ENCODE data around the gene ERFE.

ERFE gene

GRCh38 chr2:238155761-238156694 is 2.7 kb upstream of the ERFE start:
- Histone ChIP-seq H3K4me2 (ENCODE audit: low read length) (no peak overlapping the region), H2AFZ (ENCODE audit: low read depth, low read length) (no peak overlapping the region), H3K4me1 (ENCODE audit: low read length) (peaks cover 14% of the 10 kb centered on the region), H3K4me3 (ENCODE audit: low read length) (no peak overlapping the region), H3K36me3 (replicated peaks; ENCODE audit: low read depth, low read length) (no peaks in the 10 kb centered on the region), H4K20me1 (ENCODE audit: insufficient read depth, low read length) (no peaks in the 10 kb centered on the region), H3K9ac (ENCODE audit: low read length) (no peak overlapping the region), H3K9me3 (ENCODE audit: insufficient read depth, low read length) (no peaks in the 10 kb centered on the region), H3K27ac (ENCODE audit: low read length) (no peak overlapping the region), H3K27me3 (ENCODE audit: low read depth, low read length) (no peaks in the 10 kb centered on the region), H3K79me2 (ENCODE audit: low read length) (no peaks in the 10 kb centered on the region)
- TF ChIP-seq EZH2phosphoT487 (IDR thresholded peaks at IDR 0.05; ENCODE audit: low read depth) = no peak
- no peak for TF ChIP-seq CTCF (IDR thresholded peaks at IDR 0.05; ENCODE audit: low read depth, low read length)

- Histone ChIP-seq H3K4me3 (ENCODE audit: low read length) (no peak overlapping the region), H3K27ac (ENCODE audit: low read length) (no peak overlapping the region), H3K9ac (ENCODE audit: low read length) (no peak overlapping the region), H3K9me3 (ENCODE audit: insufficient read depth, low read length) (no peaks in the 10 kb centered on the region), H3K79me2 (ENCODE audit: low read length) (no peaks in the 10 kb centered on the region), H4K20me1 (ENCODE audit: insufficient read depth, low read length) (no peaks in the 10 kb centered on the region), H3K4me2 (ENCODE audit: low read length) (no peak overlapping the region), H3K27me3 (ENCODE audit: low read depth, low read length) (no peaks in the 10 kb centered on the region), H3K4me1 (ENCODE audit: low read length) (peaks cover 16% of the 10 kb centered on the region), H2AFZ (ENCODE audit: low read depth, low read length) (no peak overlapping the region), H3K36me3 (replicated peaks; ENCODE audit: low read depth, low read length) (no peaks in the 10 kb centered on the region)
- TF ChIP-seq CTCF (IDR thresholded peaks at IDR 0.05; ENCODE audit: low read depth, low read length) (no peak), EZH2phosphoT487 (IDR thresholded peaks at IDR 0.05; ENCODE audit: low read depth) (no peak)
Measured at GRCh38 chr2:238157506-238158017, 1.2 kb upstream of the ERFE start.

- no peaks in the 10 kb centered on the region for H3K79me2 ChIP-seq (ENCODE audit: low read length)
- TF ChIP-seq CTCF (IDR thresholded peaks at IDR 0.05; ENCODE audit: low read depth, low read length) (no peak), EZH2phosphoT487 (IDR thresholded peaks at IDR 0.05; ENCODE audit: low read depth) (no peak)
- no peak overlapping the region for H3K9ac ChIP-seq (ENCODE audit: low read length)
- no peaks in the 10 kb centered on the region for H4K20me1 ChIP-seq (ENCODE audit: insufficient read depth, low read length)
- H3K36me3 ChIP-seq (replicated peaks; ENCODE audit: low read depth, low read length) = no peaks in the 10 kb centered on the region
- no peak overlapping the region for H3K4me3 ChIP-seq (ENCODE audit: low read length)
- H3K27ac ChIP-seq (ENCODE audit: low read length) = no peak overlapping the region
- H2AFZ ChIP-seq (ENCODE audit: low read depth, low read length) = no peak overlapping the region
- H3K9me3 ChIP-seq (ENCODE audit: insufficient read depth, low read length) = no peaks in the 10 kb centered on the region
- H3K4me1 ChIP-seq (ENCODE audit: low read length) = peaks cover 16% of the 10 kb centered on the region
- no peaks in the 10 kb centered on the region for H3K27me3 ChIP-seq (ENCODE audit: low read depth, low read length)
- H3K4me2 ChIP-seq (ENCODE audit: low read length) = no peak overlapping the region
Measured at GRCh38 chr2:238158018-238158508, 707 bp upstream of the ERFE start.

- peak overlapping the region; percentile 77; the same call in 1 of the 2 replicates for H2AFZ ChIP-seq (ENCODE audit: low read depth, low read length)
- H3K9ac ChIP-seq (ENCODE audit: low read length) = peak overlapping the region; percentile 72
- H3K27ac ChIP-seq (ENCODE audit: low read length) = no peak overlapping the region
Measured at GRCh38 chr2:238159071-238159539, 335 bp downstream of the ERFE start.

More at GRCh38 chr2:238159071-238159539, 335 bp downstream of the ERFE start:
- Histone ChIP-seq H3K9me3 (ENCODE audit: insufficient read depth, low read length) (no peaks in the 10 kb centered on the region), H4K20me1 (ENCODE audit: insufficient read depth, low read length) (no peaks in the 10 kb centered on the region), H3K4me2 (ENCODE audit: low read length) (peak overlapping the region; percentile 96), H3K4me3 (ENCODE audit: low read length) (peak overlapping the region; percentile 92), H3K36me3 (replicated peaks; ENCODE audit: low read depth, low read length) (no peaks in the 10 kb centered on the region), H3K4me1 (ENCODE audit: low read length) (peaks cover 16% of the 10 kb centered on the region), H3K27me3 (ENCODE audit: low read depth, low read length) (no peaks in the 10 kb centered on the region), H3K79me2 (ENCODE audit: low read length) (no peaks in the 10 kb centered on the region)
- TF ChIP-seq CTCF (IDR thresholded peaks at IDR 0.05; ENCODE audit: low read depth, low read length) = no peak
- no peak for TF ChIP-seq EZH2phosphoT487 (IDR thresholded peaks at IDR 0.05; ENCODE audit: low read depth)

Data from OCI-LY3 (cell line).